ENCODE measurements around the gene GTF2A1L.

GRCh38 chr2:48638261-48638660 is 20.6 kb downstream of the GTF2A1L start:
- no peak for TF ChIP-seq CTCF (IDR thresholded peaks at IDR 0.05)
- no peak for TF ChIP-seq POLR2A (IDR thresholded peaks at IDR 0.05)

All from breast epithelium (tissue), 3 donors.